ENCODE measurements around the gene CDK5RAP1. TPM values are rescaled to one million over a fixed set of nuclear protein-coding genes. Genes with fewer than 3 reads are reported as not detected.

CDK5RAP1 gene
- total and polyA plus RNA-seq, 2 of the 4 experiments (the other 2 are of a cell fraction): 23.9 to 28.1 TPM

DNA sequence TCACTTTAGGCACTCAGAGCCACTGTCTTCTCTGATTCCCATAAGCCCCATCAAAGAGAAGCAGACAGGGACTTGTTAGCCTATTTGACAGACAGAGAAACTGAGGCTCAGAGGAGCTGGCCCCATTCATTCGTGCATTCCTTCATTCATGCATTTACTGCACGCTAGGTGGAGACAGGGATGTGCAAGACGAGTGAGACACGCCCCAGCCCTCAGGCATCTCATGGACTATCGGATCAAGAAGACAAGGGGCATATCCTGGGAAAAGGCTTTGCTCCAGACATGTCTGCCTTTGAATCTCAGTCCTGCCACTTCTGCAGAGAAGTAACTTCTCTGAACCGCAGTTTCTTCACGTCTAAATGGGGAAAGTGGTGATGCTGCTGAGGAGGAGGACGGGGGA, 64.2 kb downstream of the CDK5RAP1 start:
- no peak overlapping the region for H3K27ac ChIP-seq (ENCODE audit: insufficient read depth, low read length)
- dilution Hi-C loops (cut with HindIII; ENCODE audit: low sequenced_read_pairs, unreplicated experiment) (no loop called here), intact Hi-C loops (cut with micrococcal nuclease) (no loop called here), in situ Hi-C loops (cut with MboI; ENCODE audit: low sequenced_read_pairs) (no loop called here)
- H4K20me1 ChIP-seq (ENCODE audit: insufficient read depth, low read length): no peaks in the 10 kb centered on the region
- H2AK5ac ChIP-seq (ENCODE audit: low read depth, low read length): no peak overlapping the region
- no peak overlapping the region for H3K9ac ChIP-seq (ENCODE audit: low read depth, low read length)
- ChIA-PET POLR2A (ENCODE audit: unreplicated experiment) (no interaction called here), CTCF (no interaction called here)
- H4K91ac ChIP-seq (ENCODE audit: insufficient read depth, low read depth, low read length): no peak overlapping the region
- H4K8ac ChIP-seq (ENCODE audit: low read depth in 2 of 2, low read length in 2 of 2): no peak overlapping the region
- H3K4me1 ChIP-seq (ENCODE audit: control insufficient read depth, insufficient read depth, low read length): no peaks in the 10 kb centered on the region
- H3K56ac ChIP-seq (ENCODE audit: extremely low read depth, insufficient read depth, low read length): no peak overlapping the region
- ATAC-seq (ENCODE audit: low read depth): no peak
- no peak overlapping the region for H3K23ac ChIP-seq (ENCODE audit: low read depth, low read length)
- H3K4me3 ChIP-seq (ENCODE audit: insufficient read depth, low read depth, low read length): no peak overlapping the region
- whole genome bisulfite sequencing, 2 experiments (ENCODE audit: extremely low coverage in 2 of 2, insufficient read length in 1 of 2): 76% methylated on average over 3 of the region's 8 CpGs; no CpG with 5 or more reads in 1 of the 2 experiments
- H4K5ac ChIP-seq (ENCODE audit: low read depth, low read length): no peak overlapping the region
- H3K9me3 ChIP-seq (ENCODE audit: control insufficient read depth, insufficient read depth, low read length): no peaks in the 10 kb centered on the region
- no peak overlapping the region for H2BK15ac ChIP-seq (ENCODE audit: low read depth, low read length)
- no peak for DNase-seq
- H2AK9ac ChIP-seq (replicated peaks; ENCODE audit: low read depth, low read length, poor library complexity): no peak overlapping the region
- no peak overlapping the region for H3K4me2 ChIP-seq (ENCODE audit: low read depth, low read length)
- H2BK20ac ChIP-seq (ENCODE audit: low read depth, low read length): no peak overlapping the region
- no peak overlapping the region for H2AFZ ChIP-seq (replicated peaks; ENCODE audit: low read length, poor library complexity)
- H3K36me3 ChIP-seq (ENCODE audit: control insufficient read depth, insufficient read depth, low read length): no peaks in the 10 kb centered on the region
- BruUV-seq (replicated peaks): no TSS peak
- H3K4ac ChIP-seq (ENCODE audit: low read depth, low read length): no peak overlapping the region
- peaks cover 28% of the 10 kb centered on the region for H3K27me3 ChIP-seq (ENCODE audit: control insufficient read depth, insufficient read depth, low read length)
- H2BK5ac ChIP-seq (ENCODE audit: low read depth, low read length, poor library complexity, severe bottlenecking): no peak overlapping the region
- H3K79me1 ChIP-seq (ENCODE audit: low read depth in 1 of 2, low read length in 2 of 2): no peaks in the 10 kb centered on the region
- no peak overlapping the region for H3K18ac ChIP-seq (ENCODE audit: low read depth, low read length)
- H3K9me1 ChIP-seq (ENCODE audit: insufficient read depth, low read length): 0 out of 2 replicates have a peak, but pooled peaks cover 3% of the 10 kb centered on the region
- no peak for TF ChIP-seq RCOR1 (IDR thresholded peaks at IDR 0.05; ENCODE audit: insufficient replicate concordance, low read length)
- TF ChIP-seq, protein P1, sequence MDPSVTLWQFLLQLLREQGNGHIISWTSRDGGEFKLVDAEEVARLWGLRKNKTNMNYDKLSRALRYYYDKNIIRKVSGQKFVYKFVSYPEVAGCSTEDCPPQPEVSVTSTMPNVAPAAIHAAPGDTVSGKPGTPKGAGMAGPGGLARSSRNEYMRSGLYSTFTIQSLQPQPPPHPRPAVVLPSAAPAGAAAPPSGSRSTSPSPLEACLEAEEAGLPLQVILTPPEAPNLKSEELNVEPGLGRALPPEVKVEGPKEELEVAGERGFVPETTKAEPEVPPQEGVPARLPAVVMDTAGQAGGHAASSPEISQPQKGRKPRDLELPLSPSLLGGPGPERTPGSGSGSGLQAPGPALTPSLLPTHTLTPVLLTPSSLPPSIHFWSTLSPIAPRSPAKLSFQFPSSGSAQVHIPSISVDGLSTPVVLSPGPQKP (IDR thresholded peaks at IDR 0.05; ENCODE audit: borderline replicate concordance, low read depth, low read length): no peak
- TF ChIP-seq SMC3 (IDR thresholded peaks at IDR 0.05; ENCODE audit: low read depth, low read length): no peak
- no peak for TF ChIP-seq USF2 (IDR thresholded peaks at IDR 0.05; ENCODE audit: low read depth, low read length)
- TF ChIP-seq NFE2L2 (IDR thresholded peaks at IDR 0.05; ENCODE audit: low read depth, low read length): no peak
- TF ChIP-seq CEBPB (IDR thresholded peaks at IDR 0.05; ENCODE audit: low read depth, low read length): no peak
- TF ChIP-seq RAD21 (IDR thresholded peaks at IDR 0.05; ENCODE audit: low read length): no peak
- no peak for TF ChIP-seq MXI1 (IDR thresholded peaks at IDR 0.05; ENCODE audit: borderline replicate concordance, low read depth, low read length)
- no peak for TF ChIP-seq RFX5 (IDR thresholded peaks at IDR 0.05; ENCODE audit: low read depth, low read length)
- no peak for TF ChIP-seq BHLHE40 (IDR thresholded peaks at IDR 0.05; ENCODE audit: low read depth, low read length)
- TF ChIP-seq CHD1 (IDR thresholded peaks at IDR 0.05; ENCODE audit: low read depth, low read length): no peak
- no peak for TF ChIP-seq MAZ (IDR thresholded peaks at IDR 0.05; ENCODE audit: borderline replicate concordance, low read depth, low read length)
- TF ChIP-seq POLR2A (IDR thresholded peaks at IDR 0.05; ENCODE audit: low read depth, low read length): no peak
- no peak for TF ChIP-seq CTCF (conservative IDR thresholded peaks at IDR 0.05; ENCODE audit: low read depth, low read length)
- no peak for TF ChIP-seq MAFK (IDR thresholded peaks at IDR 0.05; ENCODE audit: low read depth, low read length)
- no peak for TF ChIP-seq FOS (IDR thresholded peaks at IDR 0.05; ENCODE audit: low read depth, low read length)
- H2BK120ac ChIP-seq (ENCODE audit: low read depth, low read length): no peak overlapping the region
- H3K14ac ChIP-seq (replicated peaks; ENCODE audit: low read depth, low read length): no peak overlapping the region

Data from IMR-90 (cell line).